K562 (cell line): Measurements from ENCODE around the gene DIPK2A. TPM values are rescaled to one million over a fixed set of nuclear protein-coding genes. Genes with fewer than 3 reads are reported as not detected.

Source experiments
- CBX5 ChIP-seq: IDR thresholded peaks from 2 replicates; pipeline ENCODE4 v1.6.1; 2014; ENCODE audit warnings: low read depth, borderline replicate concordance
- ELF4 ChIP-seq: fragments of 450-650 bp; formaldehyde crosslinking; IDR thresholded peaks from 2 replicates; pipeline ENCODE4 v1.4.0; 2022; ENCODE audit warnings: missing genetic modification characterization
- FIP1L1 ChIP-seq: fragments of 200-400 bp; formaldehyde crosslinking; IDR thresholded peaks from 2 replicates; pipeline ENCODE4 v1.6.1; 2018; ENCODE audit warnings: mild to moderate bottlenecking, low read depth, low read length; ENCODE audit not compliant: poor library complexity, severe bottlenecking
- NRF1 ChIP-seq, 2 experiments: fragments of 450-650 bp; IDR thresholded peaks in 1 of 2; conservative IDR thresholded peaks in 1 of 2; 2 replicates each; pipeline ENCODE4 v1.6.1; 2014; ENCODE audit warnings: mild to moderate bottlenecking in 2 of 2
- SP1 ChIP-seq: sonication (generic); formaldehyde crosslinking; IDR thresholded peaks from 2 replicates; pipeline ENCODE4 v1.8.1; 2022; ENCODE audit warnings: mild to moderate bottlenecking, missing genetic modification reagents
- TCF3 ChIP-seq: sonication (generic); formaldehyde crosslinking; IDR thresholded peaks from 2 replicates; pipeline ENCODE4 v1.4.0; 2020; ENCODE audit warnings: mild to moderate bottlenecking, missing genetic modification reagents
- TCFL5 ChIP-seq: fragments of 250-450 bp; sonication (Bioruptor Pico); conservative IDR thresholded peaks from 2 replicates; pipeline ENCODE4 v1.6.1; 2021; ENCODE audit warnings: mild to moderate bottlenecking, moderate library complexity, matching md5 sums
- TGIF2 ChIP-seq: sonication (generic); formaldehyde crosslinking; IDR thresholded peaks from 2 replicates; pipeline ENCODE4 v1.8.1; 2022; ENCODE audit warnings: mild to moderate bottlenecking, missing genetic modification reagents, moderate library complexity
- ZBTB7A ChIP-seq: IDR thresholded peaks from 2 replicates; pipeline ENCODE4 v1.6.1; 2011; ENCODE audit warnings: low read depth, mild to moderate bottlenecking, low read length, moderate library complexity, borderline replicate concordance; ENCODE audit not compliant: control insufficient read depth
- ZNF124 ChIP-seq: sonication (generic); formaldehyde crosslinking; IDR thresholded peaks from 2 replicates; pipeline ENCODE4 v1.8.1; 2022; ENCODE audit warnings: missing genetic modification reagents
- ZNF239 ChIP-seq: fragments of 250-450 bp; sonication (Bioruptor Pico); IDR thresholded peaks from 2 replicates; pipeline ENCODE4 v1.4.0; 2020; ENCODE audit warnings: mild to moderate bottlenecking
- ZNF282 ChIP-seq: sonication (generic); formaldehyde crosslinking; IDR thresholded peaks from 2 replicates; pipeline ENCODE4 v1.8.1; 2023; ENCODE audit warnings: missing genetic modification reagents
- ZNF41 ChIP-seq: fragments of 250-450 bp; sonication (Bioruptor Pico); conservative IDR thresholded peaks from 2 replicates; pipeline ENCODE4 v1.4.0; 2020; ENCODE audit warnings: mild to moderate bottlenecking
- polyA plus RNA-seq, 8 experiments: library from polyadenylated mRNA; depleted of rRNA in 4 of 8; stranded (reverse) in 5 of 8; unstranded in 3 of 8; fragments of >200 nt; fragmentation: Nextera tagmentation in 2 of 8; fragmentation: Illumina TruSeq in 1 of 8; extraction: Ambion mirVana in 2 of 8; extraction: Trizol in 1 of 8; gene quantifications; 2 replicates each; pipeline versions ENCODE4 v1.2.1 to v1.2.3, GENCODE V29; 2011 to 2014; ENCODE audit warnings: inconsistent platforms in 1 of 8, missing spikeins in 1 of 8
- total RNA-seq, 7 experiments: library from RNA; depleted of rRNA in 6 of 7; stranded (reverse); fragments of >200 nt in 6 of 7; fragmentation: Illumina TruSeq in 2 of 7; extraction: Trizol in 2 of 7; gene quantifications; 2 replicates each; pipeline versions ENCODE4 v1.2.1 to v1.2.3, GENCODE V29; 2011 to 2021; ENCODE audit warnings: low replicate concordance in 1 of 7
- TF ChIP-seq, protein P1 (sequence below): fragments of 450-650 bp; IDR thresholded peaks from 2 replicates; pipeline ENCODE4 v1.7.0; 2016; ENCODE audit warnings: borderline replicate concordance
- TF ChIP-seq, protein P2 (sequence below): fragments of 450-650 bp; IDR thresholded peaks from 2 replicates; pipeline ENCODE4 v1.6.1; 2018; ENCODE audit not compliant: partially characterized antibody
- TF ChIP-seq, protein P3 (sequence below): fragments of 450-650 bp; formaldehyde crosslinking; IDR thresholded peaks from 2 replicates; pipeline ENCODE4 v1.4.0; 2020; ENCODE audit warnings: mild to moderate bottlenecking, moderate library complexity
- TF ChIP-seq, protein P4 (sequence below): sonication (generic); formaldehyde crosslinking; IDR thresholded peaks from 2 replicates; pipeline ENCODE4 v1.8.0; 2022; ENCODE audit warnings: mild to moderate bottlenecking, missing genetic modification reagents

The DIPK2A gene
- total and polyA plus RNA-seq, 9 of the 15 experiments (the other 6 are each of a cell fraction or from before 2014, with no cell fraction given): 3.3 to 15.7 (median 7.8) TPM

DNA sequence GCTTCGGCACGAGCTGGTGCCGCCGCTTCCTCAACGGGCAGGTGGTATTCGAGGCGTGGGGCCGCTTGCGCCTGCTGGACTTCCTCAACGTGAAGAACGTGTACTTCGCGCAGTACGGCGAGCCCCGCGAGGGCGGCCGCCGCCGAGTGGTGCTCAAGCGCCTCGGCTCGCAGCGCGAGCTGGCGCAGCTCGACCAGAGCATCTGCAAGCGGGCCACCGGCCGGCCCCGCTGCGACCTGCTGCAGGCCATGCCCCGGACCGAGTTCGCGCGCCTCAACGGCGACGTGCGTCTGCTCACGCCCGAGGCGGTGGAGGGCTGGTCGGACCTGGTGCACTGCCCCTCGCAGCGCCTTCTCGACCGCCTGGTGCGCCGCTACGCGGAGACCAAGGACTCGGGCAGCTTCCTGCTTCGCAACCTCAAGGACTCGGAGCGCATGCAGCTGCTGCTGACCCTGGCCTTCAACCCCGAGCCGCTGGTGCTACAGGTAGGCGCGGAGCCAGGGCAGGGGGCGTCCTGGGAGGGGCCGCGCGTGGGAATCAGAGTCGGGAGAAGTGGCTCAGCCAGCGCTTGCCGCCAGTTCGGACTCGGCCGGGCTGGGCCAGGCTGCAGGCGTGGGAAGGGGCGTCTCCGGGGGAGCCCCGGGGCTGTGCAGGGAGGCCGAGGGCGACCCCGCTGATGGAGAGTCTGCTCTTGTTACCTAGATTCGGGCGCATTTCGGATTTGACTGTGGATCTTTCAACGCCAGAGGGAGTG is 1.1 kb downstream of the DIPK2A start (continued):
- TF ChIP-seq, protein P1, sequence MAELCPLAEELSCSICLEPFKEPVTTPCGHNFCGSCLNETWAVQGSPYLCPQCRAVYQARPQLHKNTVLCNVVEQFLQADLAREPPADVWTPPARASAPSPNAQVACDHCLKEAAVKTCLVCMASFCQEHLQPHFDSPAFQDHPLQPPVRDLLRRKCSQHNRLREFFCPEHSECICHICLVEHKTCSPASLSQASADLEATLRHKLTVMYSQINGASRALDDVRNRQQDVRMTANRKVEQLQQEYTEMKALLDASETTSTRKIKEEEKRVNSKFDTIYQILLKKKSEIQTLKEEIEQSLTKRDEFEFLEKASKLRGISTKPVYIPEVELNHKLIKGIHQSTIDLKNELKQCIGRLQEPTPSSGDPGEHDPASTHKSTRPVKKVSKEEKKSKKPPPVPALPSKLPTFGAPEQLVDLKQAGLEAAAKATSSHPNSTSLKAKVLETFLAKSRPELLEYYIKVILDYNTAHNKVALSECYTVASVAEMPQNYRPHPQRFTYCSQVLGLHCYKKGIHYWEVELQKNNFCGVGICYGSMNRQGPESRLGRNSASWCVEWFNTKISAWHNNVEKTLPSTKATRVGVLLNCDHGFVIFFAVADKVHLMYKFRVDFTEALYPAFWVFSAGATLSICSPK: no peak
- peak; percentile 62 for TF ChIP-seq FIP1L1
- TF ChIP-seq ZNF41: no peak
- TF ChIP-seq NRF1 (conservative IDR thresholded peaks at IDR 0.05 in 1 of 2, IDR thresholded peaks at IDR 0.05 in 1 of 2): peak; percentile 47 to 60; a peak in 2 of 4 replicates
- TF ChIP-seq TCFL5: no peak
- no peak; the same call in 1 of the 2 replicates for TF ChIP-seq TGIF2 (CRISPR knock-in tag)
- peak; percentile 59; the same call in 1 of the 2 replicates for TF ChIP-seq ZBTB7A
- TF ChIP-seq SP1 (CRISPR knock-in tag): peak; percentile 10; the same call in 1 of the 2 replicates
- TF ChIP-seq TCF3 (CRISPR knock-in tag): 0 out of 2 replicates have a peak, but pooled peaks have one; percentile 4
- TF ChIP-seq CBX5: no peak
- TF ChIP-seq, protein P2, sequence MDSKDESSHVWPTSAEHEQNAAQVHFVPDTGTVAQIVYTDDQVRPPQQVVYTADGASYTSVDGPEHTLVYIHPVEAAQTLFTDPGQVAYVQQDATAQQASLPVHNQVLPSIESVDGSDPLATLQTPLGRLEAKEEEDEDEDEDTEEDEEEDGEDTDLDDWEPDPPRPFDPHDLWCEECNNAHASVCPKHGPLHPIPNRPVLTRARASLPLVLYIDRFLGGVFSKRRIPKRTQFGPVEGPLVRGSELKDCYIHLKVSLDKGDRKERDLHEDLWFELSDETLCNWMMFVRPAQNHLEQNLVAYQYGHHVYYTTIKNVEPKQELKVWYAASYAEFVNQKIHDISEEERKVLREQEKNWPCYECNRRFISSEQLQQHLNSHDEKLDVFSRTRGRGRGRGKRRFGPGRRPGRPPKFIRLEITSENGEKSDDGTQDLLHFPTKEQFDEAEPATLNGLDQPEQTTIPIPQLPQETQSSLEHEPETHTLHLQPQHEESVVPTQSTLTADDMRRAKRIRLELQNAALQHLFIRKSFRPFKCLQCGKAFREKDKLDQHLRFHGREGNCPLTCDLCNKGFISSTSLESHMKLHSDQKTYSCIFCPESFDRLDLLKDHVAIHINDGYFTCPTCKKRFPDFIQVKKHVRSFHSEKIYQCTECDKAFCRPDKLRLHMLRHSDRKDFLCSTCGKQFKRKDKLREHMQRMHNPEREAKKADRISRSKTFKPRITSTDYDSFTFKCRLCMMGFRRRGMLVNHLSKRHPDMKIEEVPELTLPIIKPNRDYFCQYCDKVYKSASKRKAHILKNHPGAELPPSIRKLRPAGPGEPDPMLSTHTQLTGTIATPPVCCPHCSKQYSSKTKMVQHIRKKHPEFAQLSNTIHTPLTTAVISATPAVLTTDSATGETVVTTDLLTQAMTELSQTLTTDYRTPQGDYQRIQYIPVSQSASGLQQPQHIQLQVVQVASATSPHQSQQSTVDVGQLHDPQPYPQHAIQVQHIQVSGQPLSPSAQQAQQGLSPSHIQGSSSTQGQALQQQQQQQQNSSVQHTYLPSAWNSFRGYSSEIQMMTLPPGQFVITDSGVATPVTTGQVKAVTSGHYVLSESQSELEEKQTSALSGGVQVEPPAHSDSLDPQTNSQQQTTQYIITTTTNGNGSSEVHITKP: no peak
- peak; percentile 89 for TF ChIP-seq ZNF282 (CRISPR knock-in tag)
- TF ChIP-seq, protein P3, sequence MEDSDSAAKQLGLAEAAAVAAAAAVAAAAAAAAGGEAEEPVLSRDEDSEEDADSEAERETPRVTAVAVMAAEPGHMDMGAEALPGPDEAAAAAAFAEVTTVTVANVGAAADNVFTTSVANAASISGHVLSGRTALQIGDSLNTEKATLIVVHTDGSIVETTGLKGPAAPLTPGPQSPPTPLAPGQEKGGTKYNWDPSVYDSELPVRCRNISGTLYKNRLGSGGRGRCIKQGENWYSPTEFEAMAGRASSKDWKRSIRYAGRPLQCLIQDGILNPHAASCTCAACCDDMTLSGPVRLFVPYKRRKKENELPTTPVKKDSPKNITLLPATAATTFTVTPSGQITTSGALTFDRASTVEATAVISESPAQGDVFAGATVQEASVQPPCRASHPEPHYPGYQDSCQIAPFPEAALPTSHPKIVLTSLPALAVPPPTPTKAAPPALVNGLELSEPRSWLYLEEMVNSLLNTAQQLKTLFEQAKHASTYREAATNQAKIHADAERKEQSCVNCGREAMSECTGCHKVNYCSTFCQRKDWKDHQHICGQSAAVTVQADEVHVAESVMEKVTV (CRISPR knock-in tag): no peak
- TF ChIP-seq, protein P4, sequence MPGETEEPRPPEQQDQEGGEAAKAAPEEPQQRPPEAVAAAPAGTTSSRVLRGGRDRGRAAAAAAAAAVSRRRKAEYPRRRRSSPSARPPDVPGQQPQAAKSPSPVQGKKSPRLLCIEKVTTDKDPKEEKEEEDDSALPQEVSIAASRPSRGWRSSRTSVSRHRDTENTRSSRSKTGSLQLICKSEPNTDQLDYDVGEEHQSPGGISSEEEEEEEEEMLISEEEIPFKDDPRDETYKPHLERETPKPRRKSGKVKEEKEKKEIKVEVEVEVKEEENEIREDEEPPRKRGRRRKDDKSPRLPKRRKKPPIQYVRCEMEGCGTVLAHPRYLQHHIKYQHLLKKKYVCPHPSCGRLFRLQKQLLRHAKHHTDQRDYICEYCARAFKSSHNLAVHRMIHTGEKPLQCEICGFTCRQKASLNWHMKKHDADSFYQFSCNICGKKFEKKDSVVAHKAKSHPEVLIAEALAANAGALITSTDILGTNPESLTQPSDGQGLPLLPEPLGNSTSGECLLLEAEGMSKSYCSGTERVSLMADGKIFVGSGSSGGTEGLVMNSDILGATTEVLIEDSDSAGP (CRISPR knock-in tag): 0 out of 2 replicates have a peak, but pooled peaks have one; percentile 4
- no peak for TF ChIP-seq ELF4
- TF ChIP-seq ZNF124 (CRISPR knock-in tag): 0 out of 2 replicates have a peak, but pooled peaks have one; percentile 53
- TF ChIP-seq ZNF239 (CRISPR knock-in tag): no peak
